HEK293T (cell line): ENCODE data around the gene OR51E2.

ENCODE experiments used
- ARNT ChIP-seq: fragments of 450-650 bp; IDR thresholded peaks from 2 replicates; pipeline ENCODE4 v1.6.1; 2017; ENCODE audit warnings: mild to moderate bottlenecking
- BHLHE40 ChIP-seq: fragments of 450-650 bp; IDR thresholded peaks from 2 replicates; pipeline ENCODE4 v1.6.1; 2016; ENCODE audit warnings: mild to moderate bottlenecking, moderate library complexity, borderline replicate concordance
- FOXK2 ChIP-seq: fragments of 450-650 bp; IDR thresholded peaks from 2 replicates; pipeline ENCODE4 v1.6.1; 2016; ENCODE audit warnings: mild to moderate bottlenecking
- FOXM1 ChIP-seq: fragments of 450-650 bp; IDR thresholded peaks from 2 replicates; pipeline ENCODE4 v1.6.1; 2017; ENCODE audit warnings: mild to moderate bottlenecking, borderline replicate concordance
- HDGF ChIP-seq: fragments of 450-650 bp; IDR thresholded peaks from 2 replicates; pipeline ENCODE4 v1.6.1; 2017; ENCODE audit warnings: antibody characterized with exemption, borderline replicate concordance
- SP1 ChIP-seq: fragments of 450-650 bp; IDR thresholded peaks from 2 replicates; pipeline ENCODE4 v1.6.1; 2017
- SUZ12 ChIP-seq: fragments of 450-650 bp; IDR thresholded peaks from 2 replicates; pipeline ENCODE4 v1.6.1; 2016; ENCODE audit warnings: mild to moderate bottlenecking
- TARDBP ChIP-seq: fragments of 450-650 bp; IDR thresholded peaks from 2 replicates; pipeline ENCODE4 v1.6.1; 2016

DNA sequence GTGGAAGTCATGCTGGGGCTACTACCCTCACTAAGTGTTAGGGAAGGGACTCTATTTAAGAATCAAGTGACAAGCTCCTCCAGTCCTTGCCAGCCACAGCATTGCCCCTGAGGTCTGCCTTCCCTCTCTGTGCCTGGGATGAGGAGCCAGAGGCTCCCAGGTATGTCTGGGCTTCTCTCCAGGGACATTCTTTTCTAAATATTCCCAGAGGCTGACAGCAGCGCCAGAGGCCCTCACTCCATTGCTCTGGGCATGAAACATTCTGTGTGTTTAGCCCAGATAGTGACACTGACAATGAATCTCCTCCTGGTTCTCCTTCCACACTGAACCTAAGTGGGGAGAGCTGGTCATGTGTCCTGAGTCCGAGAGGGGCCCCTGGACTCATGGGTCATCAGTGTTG, 51.7 kb downstream of the OR51E2 start:
- TF ChIP-seq SP1 (no peak), SUZ12 (no peak), FOXK2 (no peak), TARDBP (no peak), FOXM1 (no peak), ARNT (no peak), BHLHE40 (no peak), HDGF (no peak)
